GM19239 (cell line): ENCODE data around the gene PLXNA1.

Experiments
- DNase-seq: peaks from one replicate; pipeline ENCODE4 v3.0.0; 2011; ENCODE audit warnings: low spot score; ENCODE audit not compliant: insufficient read length
- FAIRE-seq: peaks from 2 replicates; lab custom pipeline; 2011; peaks lifted over from hg19 to GRCh38; lab: Jason Lieb, UNC

PLXNA1 gene

GRCh38 chr3:127014536-127015281 lies 31.8 kb downstream of the PLXNA1 start:
- peak; percentile 40 for DNase-seq
- FAIRE-seq, result no peak

- DNase-seq (peak; percentile 79), FAIRE-seq (no peak)
Observed at GRCh38 chr3:127015282-127016042, 32.5 kb downstream of the PLXNA1 start.

- no peak for FAIRE-seq
- no peak for DNase-seq
Observed at GRCh38 chr3:127016043-127016343, 33.1 kb downstream of the PLXNA1 start.

GRCh38 chr3:127016461-127016860 lies 33.5 kb downstream of the PLXNA1 start:
- DNase-seq (no peak), FAIRE-seq (no peak)

- FAIRE-seq (no peak), DNase-seq (no peak)
Observed at GRCh38 chr3:127017229-127017628, 34.3 kb downstream of the PLXNA1 start.

- FAIRE-seq, result no peak
Observed at GRCh38 chr3:127017781-127018180, 34.9 kb downstream of the PLXNA1 start.

GRCh38 chr3:127018306-127018828 lies 35.5 kb downstream of the PLXNA1 start:
- no peak for FAIRE-seq

More at GRCh38 chr3:127017781-127018180, 34.9 kb downstream of the PLXNA1 start:
- DNase-seq, result no peak

GRCh38 chr3:127019449-127019848 lies 36.5 kb downstream of the PLXNA1 start:
- FAIRE-seq (no peak), DNase-seq (no peak)

More at GRCh38 chr3:127018306-127018828, 35.5 kb downstream of the PLXNA1 start:
- no peak for DNase-seq

GRCh38 chr3:127020543-127020942 lies 37.6 kb downstream of the PLXNA1 start:
- FAIRE-seq, result no peak
- no peak for DNase-seq

GRCh38 chr3:127022849-127023248 lies 39.9 kb downstream of the PLXNA1 start:
- DNase-seq (no peak), FAIRE-seq (no peak)

GRCh38 chr3:127025456-127025855 lies 42.5 kb downstream of the PLXNA1 start:
- FAIRE-seq (no peak), DNase-seq (no peak)

- DNase-seq, result no peak
- FAIRE-seq, result no peak
Observed at GRCh38 chr3:127026036-127026435, 43.1 kb downstream of the PLXNA1 start.

- FAIRE-seq (no peak), DNase-seq (no peak)
Observed at GRCh38 chr3:127026661-127027060, 43.7 kb downstream of the PLXNA1 start.

- DNase-seq (no peak), FAIRE-seq (no peak)
Observed at GRCh38 chr3:127027061-127027735, 44.3 kb downstream of the PLXNA1 start.

GRCh38 chr3:127027811-127028548 lies 45.1 kb downstream of the PLXNA1 start:
- DNase-seq (no peak), FAIRE-seq (no peak)

- DNase-seq, result no peak
- FAIRE-seq, result no peak
Observed at GRCh38 chr3:127028781-127029657, 46.1 kb downstream of the PLXNA1 start.

GRCh38 chr3:127029658-127030507 lies 47.0 kb downstream of the PLXNA1 start:
- DNase-seq (no peak), FAIRE-seq (no peak)
